Mammary epithelial cell (primary cell): ENCODE data around the gene PABPN1.

Experiments used
- CTCF ChIP-seq, 2 donors: IDR thresholded peaks in 1 of 2; conservative IDR thresholded peaks in 1 of 2; 2 replicates each; pipeline ENCODE4 v1.5.1; 2011 to 2012; ENCODE audit warnings: inconsistent platforms in 2 of 2, low read length in 2 of 2, mild to moderate bottlenecking in 2 of 2, control low read depth in 1 of 2, low read depth in 1 of 2; ENCODE audit not compliant: insufficient read depth in 1 of 2; ENCODE audit errors: extremely low read depth in 1 of 2
- EZH2 ChIP-seq: IDR thresholded peaks from 2 replicates; pipeline ENCODE4 v1.6.1; 2012; ENCODE audit warnings: low read length, inconsistent platforms, borderline replicate concordance

GRCh38 chr14:23356662-23357061 lies 35.4 kb downstream of the PABPN1 start:
- no peak for TF ChIP-seq CTCF (conservative IDR thresholded peaks at IDR 0.05 in 1 of 2, IDR thresholded peaks at IDR 0.05 in 1 of 2; ENCODE audit: extremely low read depth in 1 of 2, insufficient read depth in 1 of 2, low read depth in 1 of 2, low read length in 2 of 2)
- no peak for TF ChIP-seq EZH2
